H1 (cell line): Measurements from ENCODE around the gene ZNF536. TPM values are rescaled to one million over a fixed set of nuclear protein-coding genes. Genes with fewer than 3 reads are reported as not detected.

ENCODE experiments used
- CTCF ChIA-PET: fragments of 300-600 bp; sonication (Branson Sonifier 250); formaldehyde crosslinking; loops from one replicate; lab custom pipeline; 2021; ENCODE audit not compliant: partially characterized antibody; lab: Charles Lee
- POLR2A ChIA-PET: fragments of 300-600 bp; sonication (Branson Sonifier 250); formaldehyde crosslinking; loops from one replicate; lab custom pipeline; 2021; ENCODE audit warnings: inconsistent platforms; ENCODE audit not compliant: partially characterized antibody; lab: Charles Lee
- DNase-seq, 2 experiments: peaks; one replicate each; pipeline versions ENCODE4 v3.0.0 to v3.0.0-alpha.2; 2010 to 2022; ENCODE audit warnings: low spot score in 2 of 2, low read depth in 1 of 2, mixed read lengths in 1 of 2
- FAIRE-seq: peaks from 2 replicates; lab custom pipeline; 2011; peaks lifted over from hg19 to GRCh38; lab: Jason Lieb, UNC
- H2AFZ ChIP-seq: 2 replicates; pipeline ENCODE4 v1.8.1; 2012; ENCODE audit warnings: low read length, inconsistent platforms
- H2AK5ac ChIP-seq: 2 replicates; pipeline ENCODE4 v1.6.1; 2013; ENCODE audit warnings: low read depth, low read length
- H2BK120ac ChIP-seq: replicated peaks from 2 replicates; pipeline ENCODE3; 2013; ENCODE audit warnings: low read depth, low read length, inconsistent platforms
- H2BK12ac ChIP-seq: 2 replicates; pipeline ENCODE4 v1.6.1; 2013; ENCODE audit warnings: low read depth, low read length
- H2BK15ac ChIP-seq: 2 replicates; pipeline ENCODE4 v1.6.1; 2013; ENCODE audit warnings: low read length
- H2BK20ac ChIP-seq: 2 replicates; pipeline ENCODE4 v1.6.1; 2013; ENCODE audit warnings: low read length
- H2BK5ac ChIP-seq: 2 replicates; pipeline ENCODE4 v1.6.1; 2013; ENCODE audit warnings: low read depth, low read length
- H3K14ac ChIP-seq: 2 replicates; pipeline ENCODE4 v1.6.1; 2013; ENCODE audit warnings: inconsistent platforms; ENCODE audit not compliant: insufficient read length
- H3K18ac ChIP-seq: 2 replicates; pipeline ENCODE4 v1.6.1; 2013; ENCODE audit warnings: low read length; ENCODE audit errors: extremely low read depth
- H3K23ac ChIP-seq: 2 replicates; pipeline ENCODE4 v1.6.1; 2013; ENCODE audit warnings: inconsistent platforms; ENCODE audit not compliant: insufficient read length
- H3K23me2 ChIP-seq: 2 replicates; pipeline ENCODE4 v1.6.1; 2013; ENCODE audit warnings: low read depth, low read length
- H3K27ac ChIP-seq: 2 replicates; pipeline ENCODE4 v1.6.1; 2011; ENCODE audit warnings: low read depth, low read length, inconsistent platforms
- H3K27me3 ChIP-seq, 4 experiments: replicated peaks in 1 of 4; 1 replicate in 1 of 4; 2 replicates in 3 of 4; pipeline versions ENCODE4 v1.6.1 to v1.8.1; 2011 to 2013; ENCODE audit warnings: low read length in 3 of 4, mild to moderate bottlenecking in 3 of 4, inconsistent platforms in 2 of 4, mixed read lengths in 2 of 4, moderate library complexity in 1 of 4; ENCODE audit not compliant: control insufficient read depth in 3 of 4, insufficient read depth in 3 of 4; ENCODE audit errors: extremely low read depth in 1 of 4
- H3K36me3 ChIP-seq, 4 experiments: 2 replicates each; pipeline versions ENCODE4 v1.6.1 to v1.8.1; 2011 to 2013; ENCODE audit warnings: mild to moderate bottlenecking in 4 of 4, low read length in 3 of 4, moderate library complexity in 2 of 4, control low read depth in 1 of 4, inconsistent platforms in 1 of 4; ENCODE audit not compliant: insufficient read depth in 4 of 4, control insufficient read depth in 2 of 4
- H3K4ac ChIP-seq: replicated peaks from 2 replicates; pipeline ENCODE3; 2013; ENCODE audit warnings: low read length, low read depth, mixed read lengths, inconsistent platforms; ENCODE audit not compliant: insufficient read length
- H3K4me1 ChIP-seq, 4 experiments: replicated peaks in 1 of 4; 1 replicate in 1 of 4; 2 replicates in 3 of 4; pipeline versions ENCODE4 v1.6.1 to v1.8.1; 2011 to 2013; ENCODE audit warnings: low read length in 3 of 4, inconsistent platforms in 2 of 4, mixed read lengths in 1 of 4; ENCODE audit not compliant: insufficient read depth in 4 of 4, control insufficient read depth in 3 of 4
- H3K4me2 ChIP-seq, 2 experiments: 2 replicates each; pipeline versions ENCODE4 v1.6.1 to v1.8.1; 2011 to 2013; ENCODE audit warnings: low read depth in 2 of 2, low read length in 2 of 2, control low read depth in 1 of 2, inconsistent platforms in 1 of 2, mild to moderate bottlenecking in 1 of 2; ENCODE audit not compliant: insufficient read depth in 1 of 2
- H3K4me3 ChIP-seq, 4 experiments: fragments of 200-600, 300-600 bp in 1 of 4; sonication (generic), shearing (Covaris generic), sonication (Bioruptor Twin) in 1 of 4; 2 replicates each; pipeline versions ENCODE4 v1.5.1 to v1.8.1; 2011 to 2016; ENCODE audit warnings: low read length in 4 of 4, low read depth in 3 of 4, control low read depth in 2 of 4, inconsistent platforms in 2 of 4, mild to moderate bottlenecking in 2 of 4, mixed read lengths in 1 of 4, moderate library complexity in 1 of 4; ENCODE audit not compliant: insufficient read depth in 2 of 4; ENCODE audit errors: extremely low read depth in 1 of 4
- H3K56ac ChIP-seq: replicated peaks from 2 replicates; pipeline ENCODE3; 2013; ENCODE audit warnings: low read depth, mild to moderate bottlenecking, mixed read lengths, low read length, inconsistent platforms; ENCODE audit not compliant: insufficient read length
- H3K79me1 ChIP-seq: 2 replicates; pipeline ENCODE4 v1.6.1; 2013; ENCODE audit warnings: low read depth, low read length, control low read depth
- H3K79me2 ChIP-seq, 2 experiments: 2 replicates each; pipeline versions ENCODE4 v1.6.1 to v1.8.1; 2012 to 2013; ENCODE audit warnings: low read length in 2 of 2, mild to moderate bottlenecking in 2 of 2, inconsistent platforms in 1 of 2; ENCODE audit not compliant: insufficient read depth in 2 of 2, control insufficient read depth in 1 of 2
- H3K9ac ChIP-seq, 4 experiments: replicated peaks in 1 of 4; 1 replicate in 1 of 4; 2 replicates in 3 of 4; pipeline versions ENCODE4 v1.6.1 to v1.8.1; 2011 to 2013; ENCODE audit warnings: low read depth in 3 of 4, low read length in 3 of 4, control low read depth in 2 of 4, mild to moderate bottlenecking in 2 of 4, moderate library complexity in 2 of 4, inconsistent platforms in 1 of 4; ENCODE audit errors: extremely low read depth in 1 of 4
- H3K9me3 ChIP-seq, 2 experiments: 2 replicates each; pipeline versions ENCODE4 v1.6.1 to v1.8.1; 2012 to 2013; ENCODE audit warnings: mild to moderate bottlenecking in 2 of 2, moderate library complexity in 2 of 2, control low read depth in 1 of 2, inconsistent platforms in 1 of 2, low read depth in 1 of 2, low read length in 1 of 2, mixed read lengths in 1 of 2; ENCODE audit not compliant: insufficient read depth in 2 of 2
- H4K20me1 ChIP-seq, 2 experiments: replicated peaks in 1 of 2; 2 replicates each; pipeline versions ENCODE3 to v1.8.1; 2011 to 2013; ENCODE audit warnings: inconsistent platforms in 2 of 2, low read length in 2 of 2, mild to moderate bottlenecking in 1 of 2; ENCODE audit not compliant: insufficient read depth in 2 of 2, control insufficient read depth in 1 of 2
- H4K5ac ChIP-seq: 2 replicates; pipeline ENCODE4 v1.6.1; 2013; ENCODE audit warnings: low read length, low read depth, mixed read lengths, inconsistent platforms; ENCODE audit not compliant: insufficient read length
- H4K8ac ChIP-seq: 2 replicates; pipeline ENCODE4 v1.8.0; 2013; ENCODE audit warnings: mild to moderate bottlenecking, moderate library complexity, low read length, inconsistent platforms; ENCODE audit not compliant: insufficient read depth; ENCODE audit errors: extremely low read depth
- H4K91ac ChIP-seq: replicated peaks from 2 replicates; pipeline ENCODE3; 2013; ENCODE audit warnings: low read length, mixed read lengths, inconsistent platforms; ENCODE audit not compliant: insufficient read length
- CHD1 ChIP-seq: IDR thresholded peaks from 2 replicates; pipeline ENCODE4 v1.6.1; 2012; ENCODE audit warnings: low read depth, low read length, improper control_type of control experiment
- CHD2 ChIP-seq: IDR thresholded peaks from 2 replicates; pipeline ENCODE4 v1.6.1; 2012; ENCODE audit warnings: low read length, improper control_type of control experiment
- CTBP2 ChIP-seq: IDR thresholded peaks from 2 replicates; pipeline ENCODE4 v1.7.0; 2011; ENCODE audit warnings: borderline replicate concordance, mild to moderate bottlenecking, moderate library complexity, mixed read lengths, low read length; ENCODE audit not compliant: insufficient read depth, insufficient read length
- CTCF ChIP-seq, 3 experiments: IDR thresholded peaks; 1 replicate in 2 of 3; 2 replicates in 1 of 3; pipeline versions ENCODE4 v1.5.1 to v1.6.1; 2011; ENCODE audit warnings: low read length in 3 of 3, mild to moderate bottlenecking in 3 of 3, inconsistent platforms in 2 of 3, low read depth in 1 of 3, moderate library complexity in 1 of 3; ENCODE audit not compliant: insufficient read depth in 1 of 3; ENCODE audit errors: control extremely low read depth in 1 of 3
- GTF2F1 ChIP-seq: IDR thresholded peaks from 2 replicates; pipeline ENCODE4 v1.6.1; 2012; ENCODE audit warnings: low read depth, low read length, improper control_type of control experiment, borderline replicate concordance
- JUND ChIP-seq: IDR thresholded peaks from 2 replicates; pipeline ENCODE4 v1.6.1; 2011; ENCODE audit warnings: mild to moderate bottlenecking, improper control_type of control experiment, low read length
- POLR2A ChIP-seq, 2 experiments: IDR thresholded peaks; 1 replicate in 1 of 2; 2 replicates in 1 of 2; pipeline ENCODE4 v1.6.1; 2011; ENCODE audit warnings: low read depth in 2 of 2, low read length in 2 of 2, mild to moderate bottlenecking in 2 of 2; ENCODE audit errors: control extremely low read depth in 1 of 2
- RBBP5 ChIP-seq: IDR thresholded peaks from 2 replicates; pipeline ENCODE4 v1.7.1; 2012; ENCODE audit warnings: low read depth, mild to moderate bottlenecking, inconsistent platforms, low read length, moderate library complexity, borderline replicate concordance
- RXRA ChIP-seq: IDR thresholded peaks from 2 replicates; pipeline ENCODE4 v1.6.1; 2011; ENCODE audit warnings: low read depth, mild to moderate bottlenecking, low read length, moderate library complexity; ENCODE audit not compliant: insufficient read depth
- SUZ12 ChIP-seq: fragments of 200-600 bp; sonication (generic); IDR thresholded peaks from 2 replicates; pipeline ENCODE4 v1.6.1; 2012; ENCODE audit warnings: mild to moderate bottlenecking, inconsistent platforms, low read length, moderate library complexity, mixed read lengths
- YY1 ChIP-seq: IDR thresholded peaks from 2 replicates; pipeline ENCODE4 v1.6.1; 2011; ENCODE audit warnings: low read depth, mild to moderate bottlenecking, low read length
- WGBS, 2 experiments: shearing (Covaris generic) in 1 of 2; methylation state at CpG; one replicate each; pipeline versions ENCODE4 v1.1.6 to v1.1.7; 2013 to 2015; ENCODE audit warnings: low lambda C conversion rate in 2 of 2, mixed read lengths in 2 of 2, inconsistent platforms in 1 of 2, low coverage in 1 of 2, missing lambda C conversion rate in 1 of 2; ENCODE audit not compliant: insufficient replicate concordance in 2 of 2, insufficient coverage in 1 of 2, insufficient read length in 1 of 2; ENCODE audit errors: extremely low coverage in 1 of 2, missing lambda C conversion rate in 1 of 2; 5-methylcytosine and 5-hydroxymethylcytosine counted together
- polyA plus RNA-seq, 7 experiments: library from polyadenylated mRNA; depleted of rRNA in 3 of 7; stranded (reverse) in 5 of 7; unstranded in 2 of 7; fragments of >200 nt in 5 of 7; fragments of 200-250 nt in 2 of 7; gene quantifications; 1 replicate in 5 of 7; 2 replicates in 1 of 7; 4 replicates in 1 of 7; pipeline versions ENCODE4 v1.2.1 to v1.2.3, GENCODE V29; 2011 to 2013; ENCODE audit warnings: missing spikeins in 2 of 7, mixed read lengths in 2 of 7
- total RNA-seq: library from RNA; stranded (reverse); fragmentation: NEBNext Ultra II Directional; extraction: Animal tissue kit (Norgen Biotek cat#: 25700); gene quantifications from 2 replicates; pipeline ENCODE4 v1.2.1, GENCODE V29; 2021
- TF ChIP-seq, protein P1 (sequence below): IDR thresholded peaks from 2 replicates; pipeline ENCODE4 v1.6.1; 2011; ENCODE audit warnings: low read depth, mild to moderate bottlenecking, low read length; ENCODE audit not compliant: insufficient read depth

ZNF536 gene
- total and polyA plus RNA-seq, 2 of the 8 experiments (the other 6 are each of a cell fraction or from before 2014, with no cell fraction given), result 0.09 to 0.11 TPM

- Histone ChIP-seq H3K36me3 (no peaks in the 10 kb centered on the region), H3K27ac (no peak overlapping the region), H3K23me2 (no peaks in the 10 kb centered on the region), H3K4me3 (no peak overlapping the region), H3K79me1 (no peaks in the 10 kb centered on the region), H3K56ac (no peak overlapping the region), H4K8ac (no peak overlapping the region), H2AK5ac (no peak overlapping the region), H4K20me1 (no peaks in the 10 kb centered on the region), H4K5ac (no peak overlapping the region), H3K23ac (no peak overlapping the region), H3K18ac (no peak overlapping the region), H2BK5ac (no peak overlapping the region), H4K91ac (no peak overlapping the region), H2BK15ac (no peak overlapping the region), H2BK12ac (no peak overlapping the region), H3K4ac (no peak overlapping the region), H2BK20ac (no peak overlapping the region), H2AFZ (no peak overlapping the region), H3K9me3 (no peaks in the 10 kb centered on the region), H3K79me2 (no peaks in the 10 kb centered on the region), H2BK120ac (no peak overlapping the region), H3K4me1 (peaks cover 0 to 2% (median 2%) of the 10 kb centered on the region in 4 experiments; a peak in 4 of 7 replicates), H3K4me2 (no peak overlapping the region), H3K9ac (no peak overlapping the region), H3K14ac (no peak overlapping the region), H3K27me3 (no peaks in the 10 kb centered on the region)
- DNase-seq (no peak), FAIRE-seq (no peak)
- 92% methylated on average over 1 of the region's 1 CpG; no CpG with 5 or more reads in 1 of the 2 experiments for WGBS, 2 experiments
- ChIA-PET CTCF (interaction anchor here (1.5 kb wide), 1 partner anchor 18 kb away, joined by 4 read pairs; no protein-coding TSS in a partner anchor), POLR2A (no interaction called here)
- TF ChIP-seq JUND, result no peak
- TF ChIP-seq, protein P1, sequence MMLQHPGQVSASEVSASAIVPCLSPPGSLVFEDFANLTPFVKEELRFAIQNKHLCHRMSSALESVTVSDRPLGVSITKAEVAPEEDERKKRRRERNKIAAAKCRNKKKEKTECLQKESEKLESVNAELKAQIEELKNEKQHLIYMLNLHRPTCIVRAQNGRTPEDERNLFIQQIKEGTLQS, result no peak
- TF ChIP-seq YY1, result no peak
- TF ChIP-seq GTF2F1, result no peak
- no peak for TF ChIP-seq RXRA
- no peak for TF ChIP-seq CHD1
- TF ChIP-seq POLR2A (IDR thresholded peaks at IDR 0.05; ENCODE audit: control extremely low read depth in 1 of 2, low read depth in 2 of 2, low read length in 2 of 2), result no peak
- no peak for TF ChIP-seq RBBP5
- no peak for TF ChIP-seq CHD2
- TF ChIP-seq SUZ12, result no peak
- no peak for TF ChIP-seq CTBP2
- TF ChIP-seq CTCF (IDR thresholded peaks at IDR 0.05; ENCODE audit: control extremely low read depth in 1 of 3, insufficient read depth in 1 of 3, low read depth in 1 of 3, low read length in 3 of 3), result no peak
Measured at GRCh38 chr19:30455881-30456280, 83.7 kb downstream of the ZNF536 start.
